HL-60 (cell line): ENCODE results near the gene TTC23L.
A peak's percentile ranks its signal among the peaks of the same experiment; 100 is the strongest.

Experiments used
- DNase-seq, 2 experiments: peaks; one replicate each; pipeline ENCODE4 v3.0.0-alpha.2; 2010 to 2020; ENCODE audit warnings: low read depth in 1 of 2, low spot score in 1 of 2
- H3K27ac ChIP-seq: fragments of 250-450 bp; sonication (Bioruptor Pico); replicated peaks from 2 replicates; pipeline ENCODE4 v1.5.1; 2020; ENCODE audit warnings: mild to moderate bottlenecking, moderate library complexity
- H3K27me3 ChIP-seq: fragments of 250-450 bp; sonication (Bioruptor Pico); 2 replicates; pipeline ENCODE4 v1.5.1; 2021; ENCODE audit warnings: mild to moderate bottlenecking, moderate library complexity; ENCODE audit not compliant: insufficient read depth, poor library complexity, severe bottlenecking
- H3K4me3 ChIP-seq: replicated peaks from 2 replicates; pipeline ENCODE4 v1.5.1; 2011; ENCODE audit warnings: mild to moderate bottlenecking, control low read depth, low read length; ENCODE audit not compliant: insufficient read depth
- CTCF ChIP-seq: IDR thresholded peaks from one replicate; pipeline ENCODE4 v1.5.1; 2011; ENCODE audit warnings: low read length, control low read depth, inconsistent platforms; ENCODE audit not compliant: insufficient read depth
- GABPA ChIP-seq: IDR thresholded peaks from 2 replicates; pipeline ENCODE4 v1.6.1; 2012; ENCODE audit warnings: low read depth
- POLR2AphosphoS5 ChIP-seq: IDR thresholded peaks from 2 replicates; pipeline ENCODE4 v1.6.1; 2012; ENCODE audit warnings: low read depth
- REST ChIP-seq: IDR thresholded peaks from 2 replicates; pipeline ENCODE4 v1.6.1; 2012; ENCODE audit warnings: low read depth; ENCODE audit not compliant: insufficient replicate concordance
- SPI1 ChIP-seq: IDR thresholded peaks from 2 replicates; pipeline ENCODE4 v1.6.1; 2012; ENCODE audit warnings: low read depth, mild to moderate bottlenecking, borderline replicate concordance

The TTC23L gene

DNA sequence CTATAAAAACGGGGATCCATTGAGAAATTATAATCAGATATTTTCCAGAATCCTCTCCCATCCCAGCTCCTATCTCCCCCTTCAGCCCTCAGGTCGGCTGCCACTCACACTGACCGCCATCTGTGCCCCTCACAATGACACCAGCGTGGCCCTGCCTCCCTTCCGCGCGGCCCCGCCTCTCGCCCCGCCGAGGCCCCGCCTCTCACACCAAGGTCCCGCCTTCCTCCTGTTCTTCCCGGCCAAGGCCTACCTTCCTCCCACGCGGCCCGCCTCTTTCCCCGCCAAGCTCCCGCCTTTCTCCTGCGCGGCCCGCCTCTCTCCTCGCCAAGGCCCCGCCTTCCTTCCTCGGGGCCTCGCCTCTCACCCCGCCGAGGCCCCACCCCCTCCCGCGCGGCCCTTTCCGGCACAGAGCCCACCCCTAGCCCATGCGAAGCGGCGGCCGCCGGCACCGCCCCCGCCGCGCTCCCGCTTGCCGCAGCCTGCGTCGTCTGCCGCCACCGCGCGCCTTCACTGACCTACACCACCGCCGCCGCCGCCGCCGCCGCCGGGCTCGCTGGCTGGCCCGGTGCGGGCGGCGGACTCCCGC is 90.3 kb downstream of the TTC23L start, which contains the start of gene DNAJC21:
TSS of gene DNAJC21 (plus strand) at position 426 of the 586 bp plus-strand sequence. CDS start 261 bp downstream, outside the sequence.
- no peaks in the 10 kb centered on the region for H3K27me3 ChIP-seq
- peak; percentile 78 to 96 for DNase-seq
- H3K4me3 ChIP-seq = peak within 1 kb of the TSS; percentile 84
- peak within 1 kb of the TSS; percentile 92 for H3K27ac ChIP-seq
- peak; percentile 46; the same call in 1 of the 2 replicates for TF ChIP-seq SPI1
- TF ChIP-seq GABPA = no peak

DNA sequence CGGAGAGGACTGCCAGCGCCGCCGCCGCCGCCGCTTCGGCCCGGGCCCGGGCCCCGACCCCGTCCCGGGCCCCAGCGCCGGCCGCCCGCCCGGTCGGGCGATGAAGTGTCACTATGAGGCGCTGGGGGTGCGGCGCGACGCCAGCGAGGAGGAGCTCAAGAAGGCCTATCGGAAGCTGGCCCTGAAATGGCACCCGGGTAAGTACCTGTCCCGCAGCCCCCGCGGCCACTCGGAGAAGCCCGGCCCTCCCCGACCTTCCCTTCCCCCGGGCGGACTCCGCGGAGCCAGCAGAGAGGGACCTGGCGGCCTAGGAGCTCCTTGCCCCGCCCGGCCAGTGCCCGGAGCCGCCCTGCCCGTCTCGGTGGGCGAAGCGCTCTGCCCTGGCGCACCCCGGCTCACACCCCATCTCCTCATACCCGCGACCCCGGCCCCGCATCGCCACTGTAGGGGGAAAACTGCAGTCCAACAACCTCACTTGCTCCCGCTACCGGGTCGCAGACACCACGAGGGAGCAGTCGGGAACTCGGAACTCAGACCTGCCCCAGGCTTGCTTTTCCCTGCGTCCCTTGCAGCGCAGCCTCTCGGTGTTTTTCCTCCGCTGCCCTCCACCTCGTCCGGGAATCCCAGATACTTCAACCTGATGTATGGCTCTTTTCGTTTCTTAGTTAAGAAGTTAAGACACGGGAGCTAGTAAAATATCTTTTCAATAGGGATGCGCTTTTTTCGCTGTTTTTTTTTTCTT is 90.9 kb downstream of the TTC23L start:
- H3K4me3 ChIP-seq = peak overlapping the region; percentile 84
- H3K27ac ChIP-seq = peak overlapping the region; percentile 92
- H3K27me3 ChIP-seq = no peaks in the 10 kb centered on the region
- TF ChIP-seq CTCF = no peak
- no peak for TF ChIP-seq GABPA
- 0 out of 2 replicates have a peak, but pooled peaks have one; percentile 7 for TF ChIP-seq POLR2AphosphoS5
- peak; percentile 9 for TF ChIP-seq REST
- no peak for TF ChIP-seq SPI1
- peak; percentile 58 to 83 for DNase-seq

GRCh38 chr5:34930462-34930844 is 91.5 kb downstream of the TTC23L start:
- Histone ChIP-seq H3K27me3 (no peaks in the 10 kb centered on the region), H3K27ac (peak overlapping the region; percentile 92), H3K4me3 (peak overlapping the region; percentile 84)
- TF ChIP-seq REST = no peak
- DNase-seq = no peak

GRCh38 chr5:34930870-34931269 is 91.9 kb downstream of the TTC23L start:
- DNase-seq = no peak
- TF ChIP-seq POLR2AphosphoS5 = no peak
- TF ChIP-seq SPI1 = no peak
- no peak for TF ChIP-seq GABPA
- TF ChIP-seq CTCF = no peak
- TF ChIP-seq REST = no peak
- Histone ChIP-seq H3K27ac (peak overlapping the region; percentile 92), H3K27me3 (no peaks in the 10 kb centered on the region), H3K4me3 (peak overlapping the region; percentile 84)
